HEK293 (cell line): ENCODE data around the gene NRIP2.

Source experiments
- CTCF ChIA-PET: fragments of 350-600 bp; formaldehyde crosslinking; extraction: SDS; loops from one replicate; lab custom pipeline; 2021; ENCODE audit warnings: antibody characterized with exemption; lab: Yijun Ruan, JAX
- POLR2A ChIA-PET: fragments of 300-600 bp; formaldehyde crosslinking; extraction: SDS; loops from one replicate; lab custom pipeline; 2020; ENCODE audit warnings: antibody characterized with exemption, inconsistent platforms; lab: Yijun Ruan, JAX
- H3K27ac ChIP-seq: fragments of 200-500 bp; sonication (Bioruptor generic); 2 replicates; pipeline ENCODE4 v1.5.1; 2014; ENCODE audit warnings: low read depth, low read length, control low read depth, inconsistent platforms; ENCODE audit errors: extremely low read depth
- H3K36me3 ChIP-seq, 2 experiments: fragments of 200-500 bp in 1 of 2; sonication (Bioruptor generic) in 1 of 2; 1 replicate in 1 of 2; 2 replicates in 1 of 2; pipeline ENCODE4 v1.5.1; 2014 to 2017; ENCODE audit warnings: inconsistent platforms in 2 of 2, low read length in 2 of 2; ENCODE audit not compliant: control insufficient read depth in 2 of 2, insufficient read depth in 1 of 2
- H3K4me1 ChIP-seq: fragments of 200-500 bp; sonication (Bioruptor generic); 2 replicates; pipeline ENCODE4 v1.5.1; 2014; ENCODE audit warnings: mild to moderate bottlenecking, low read length, inconsistent platforms; ENCODE audit not compliant: control insufficient read depth, insufficient read depth
- H3K4me3 ChIP-seq: 2 replicates; pipeline ENCODE4 v1.5.1; 2011; ENCODE audit warnings: low read depth, mild to moderate bottlenecking, control low read depth, low read length, moderate library complexity
- H3K9me3 ChIP-seq: fragments of 200-500 bp; sonication (Bioruptor generic); 2 replicates; pipeline ENCODE4 v1.5.1; 2014; ENCODE audit warnings: low read depth, low read length, inconsistent platforms; ENCODE audit not compliant: control insufficient read depth, insufficient read depth
- HOXA7 ChIP-seq: sonication (generic); formaldehyde crosslinking; IDR thresholded peaks from 2 replicates; pipeline ENCODE4 v1.8.1; 2022; ENCODE audit warnings: missing genetic modification reagents, borderline replicate concordance
- KLF8 ChIP-seq: fragments of 450-650 bp; formaldehyde crosslinking; IDR thresholded peaks from 2 replicates; pipeline ENCODE4 v1.5.1; 2016; ENCODE audit warnings: missing biosample characterization, missing genetic modification characterization
- RBAK ChIP-seq: fragments of 450-650 bp; formaldehyde crosslinking; IDR thresholded peaks from 2 replicates; pipeline ENCODE4 v1.5.1; 2016; ENCODE audit warnings: missing biosample characterization, missing genetic modification characterization
- YY1 ChIP-seq: fragments of 450-650 bp; formaldehyde crosslinking; IDR thresholded peaks from 2 replicates; pipeline ENCODE4 v1.5.1; 2018; ENCODE audit warnings: missing biosample characterization, missing genetic modification characterization
- ZEB2 ChIP-seq: fragments of 450-650 bp; formaldehyde crosslinking; IDR thresholded peaks from 2 replicates; pipeline ENCODE4 v1.5.1; 2016; ENCODE audit warnings: missing biosample characterization, missing genetic modification characterization
- ZNF121 ChIP-seq: fragments of 450-650 bp; formaldehyde crosslinking; IDR thresholded peaks from 2 replicates; pipeline ENCODE4 v1.5.1; 2016; ENCODE audit warnings: missing biosample characterization, missing genetic modification characterization
- ZNF214 ChIP-seq: fragments of 450-650 bp; formaldehyde crosslinking; IDR thresholded peaks from 2 replicates; pipeline ENCODE4 v1.5.1; 2017; ENCODE audit warnings: missing biosample characterization, mild to moderate bottlenecking, missing genetic modification characterization, borderline replicate concordance
- ZNF292 ChIP-seq: fragments of 450-650 bp; formaldehyde crosslinking; IDR thresholded peaks from 2 replicates; pipeline ENCODE4 v1.5.1; 2016; ENCODE audit warnings: low read depth, missing biosample characterization, missing genetic modification characterization, borderline replicate concordance
- ZNF596 ChIP-seq: fragments of 450-650 bp; IDR thresholded peaks from 2 replicates; pipeline ENCODE4 v1.5.0; 2018; ENCODE audit warnings: missing biosample characterization, mild to moderate bottlenecking, missing genetic modification characterization, moderate library complexity
- ZNF624 ChIP-seq: fragments of 450-650 bp; formaldehyde crosslinking; IDR thresholded peaks from 2 replicates; pipeline ENCODE4 v1.5.1; 2017; ENCODE audit warnings: missing biosample characterization, missing genetic modification characterization
- ZSCAN23 ChIP-seq: fragments of 450-650 bp; formaldehyde crosslinking; IDR thresholded peaks from 2 replicates; pipeline ENCODE4 v1.5.1; 2016; ENCODE audit warnings: missing biosample characterization, missing genetic modification characterization
- TF ChIP-seq, protein P1 (sequence below): fragments of 450-650 bp; formaldehyde crosslinking; IDR thresholded peaks from 2 replicates; pipeline ENCODE4 v1.5.1; 2017; ENCODE audit warnings: missing biosample characterization, mild to moderate bottlenecking, missing genetic modification characterization, moderate library complexity
- TF ChIP-seq, protein P2 (sequence below): fragments of 450-650 bp; formaldehyde crosslinking; IDR thresholded peaks from 2 replicates; pipeline ENCODE4 v1.5.1; 2016; ENCODE audit warnings: missing biosample characterization, missing genetic modification characterization
- TF ChIP-seq, protein P3 (sequence below): fragments of 450-650 bp; formaldehyde crosslinking; IDR thresholded peaks from 2 replicates; pipeline ENCODE4; 2016; ENCODE audit warnings: missing biosample characterization, missing genetic modification characterization
- TF ChIP-seq, protein P4 (sequence below): fragments of 450-650 bp; formaldehyde crosslinking; IDR thresholded peaks from 2 replicates; pipeline ENCODE4 v1.5.1; 2016; ENCODE audit warnings: missing biosample characterization, missing genetic modification characterization, borderline replicate concordance
- TF ChIP-seq, protein P5 (sequence below): fragments of 450-650 bp; formaldehyde crosslinking; IDR thresholded peaks from 2 replicates; pipeline ENCODE4 v1.5.1; 2016; ENCODE audit warnings: missing biosample characterization, missing genetic modification characterization

Gene NRIP2

DNA sequence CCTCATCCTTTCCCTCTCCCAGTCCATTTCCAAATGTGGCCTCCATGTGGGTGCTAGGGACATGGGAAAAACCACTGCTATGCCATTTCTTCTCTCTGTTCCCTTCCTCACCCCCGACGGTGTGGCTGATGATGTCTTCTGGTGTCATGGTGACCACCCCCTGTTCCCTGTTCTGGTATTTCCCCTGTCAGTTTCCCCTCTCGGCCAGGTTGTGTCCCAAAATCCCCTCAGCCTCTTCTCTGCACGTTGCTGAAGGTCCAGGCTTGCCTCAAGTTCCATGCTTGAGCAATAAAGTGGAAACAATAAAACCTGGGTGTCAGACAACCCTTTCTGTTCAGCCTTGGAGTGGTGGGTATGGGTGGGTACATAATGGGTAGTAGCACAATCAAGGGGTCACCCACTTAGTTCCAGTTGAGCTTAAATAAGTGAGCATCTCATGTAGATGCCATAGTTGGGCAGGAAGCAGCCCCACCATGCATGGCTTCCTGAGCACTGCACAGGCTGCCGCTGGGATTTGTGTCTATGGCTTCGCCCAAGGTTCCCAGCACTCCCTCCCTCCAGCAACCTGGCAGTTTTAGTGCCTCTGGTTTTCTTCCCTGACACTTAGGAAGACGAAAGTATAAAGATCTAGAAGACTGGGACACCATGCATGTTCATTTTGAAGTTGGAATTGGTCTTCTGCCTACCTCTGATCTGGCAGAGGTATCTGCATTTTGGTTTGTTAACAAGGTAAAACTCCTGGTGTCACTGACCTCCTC lies 31.0 kb downstream of the NRIP2 start (continued):
- TF ChIP-seq ZSCAN23 (tag by site-specific recombination) (no peak), ZNF624 (tag by site-specific recombination) (no peak), ZEB2 (tag by site-specific recombination) (no peak)

DNA sequence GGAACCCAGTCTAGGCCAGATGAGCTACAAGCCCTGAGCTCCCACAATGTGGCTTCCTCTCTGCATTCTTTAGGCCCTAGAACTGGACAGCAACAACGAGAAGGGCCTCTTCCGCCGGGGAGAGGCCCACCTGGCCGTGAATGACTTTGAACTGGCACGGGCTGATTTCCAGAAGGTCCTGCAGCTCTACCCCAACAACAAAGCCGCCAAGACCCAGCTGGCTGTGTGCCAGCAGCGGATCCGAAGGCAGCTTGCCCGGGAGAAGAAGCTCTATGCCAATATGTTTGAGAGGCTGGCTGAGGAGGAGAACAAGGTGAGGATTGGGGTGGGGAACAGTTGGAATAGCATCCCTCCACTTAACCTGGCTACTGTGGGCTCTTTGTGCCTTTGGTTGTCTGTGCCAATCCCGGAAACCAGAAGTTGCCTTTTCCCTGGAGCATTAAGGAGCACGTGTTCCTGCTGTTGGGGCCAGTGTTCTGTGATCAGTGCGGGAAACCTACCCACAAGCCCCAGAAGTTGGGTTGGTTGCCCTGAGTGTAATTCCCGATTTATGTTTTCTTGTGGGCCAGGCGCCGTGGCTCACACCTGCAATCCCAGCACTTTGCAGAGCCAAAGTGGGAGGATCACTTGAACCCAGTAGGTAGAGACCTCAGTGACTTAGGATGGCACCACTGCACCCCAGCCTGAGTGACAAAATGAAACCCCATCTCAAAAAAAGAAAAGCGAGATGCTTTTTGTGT lies 33.6 kb downstream of the NRIP2 start:
- POLR2A ChIA-PET, result no interaction called here
- TF ChIP-seq, protein P1, sequence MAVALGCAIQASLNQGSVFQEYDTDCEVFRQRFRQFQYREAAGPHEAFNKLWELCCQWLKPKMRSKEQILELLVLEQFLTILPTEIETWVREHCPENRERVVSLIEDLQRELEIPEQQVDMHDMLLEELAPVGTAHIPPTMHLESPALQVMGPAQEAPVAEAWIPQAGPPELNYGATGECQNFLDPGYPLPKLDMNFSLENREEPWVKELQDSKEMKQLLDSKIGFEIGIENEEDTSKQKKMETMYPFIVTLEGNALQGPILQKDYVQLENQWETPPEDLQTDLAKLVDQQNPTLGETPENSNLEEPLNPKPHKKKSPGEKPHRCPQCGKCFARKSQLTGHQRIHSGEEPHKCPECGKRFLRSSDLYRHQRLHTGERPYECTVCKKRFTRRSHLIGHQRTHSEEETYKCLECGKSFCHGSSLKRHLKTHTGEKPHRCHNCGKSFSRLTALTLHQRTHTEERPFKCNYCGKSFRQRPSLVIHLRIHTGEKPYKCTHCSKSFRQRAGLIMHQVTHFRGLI (tag by site-specific recombination), result no peak
- TF ChIP-seq, protein P2, sequence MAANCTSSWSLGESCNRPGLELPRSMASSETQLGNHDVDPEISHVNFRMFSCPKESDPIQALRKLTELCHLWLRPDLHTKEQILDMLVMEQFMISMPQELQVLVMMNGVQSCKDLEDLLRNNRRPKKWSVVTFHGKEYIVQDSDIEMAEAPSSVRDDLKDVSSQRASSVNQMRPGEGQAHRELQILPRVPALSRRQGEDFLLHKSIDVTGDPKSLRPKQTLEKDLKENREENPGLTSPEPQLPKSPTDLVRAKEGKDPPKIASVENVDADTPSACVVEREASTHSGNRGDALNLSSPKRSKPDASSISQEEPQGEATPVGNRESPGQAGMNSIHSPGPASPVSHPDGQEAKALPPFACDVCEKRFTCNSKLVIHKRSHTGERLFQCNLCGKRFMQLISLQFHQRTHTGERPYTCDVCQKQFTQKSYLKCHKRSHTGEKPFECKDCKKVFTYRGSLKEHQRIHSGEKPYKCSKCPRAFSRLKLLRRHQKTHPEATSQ, result no peak
- TF ChIP-seq YY1 (tag by site-specific recombination) (no peak), KLF8 (tag by site-specific recombination) (no peak), ZNF596 (tag by site-specific recombination) (no peak), ZNF121 (tag by site-specific recombination) (no peak), ZNF214 (no peak), ZNF292 (no peak), HOXA7 (no peak), RBAK (tag by site-specific recombination) (no peak)
- TF ChIP-seq, protein P3, sequence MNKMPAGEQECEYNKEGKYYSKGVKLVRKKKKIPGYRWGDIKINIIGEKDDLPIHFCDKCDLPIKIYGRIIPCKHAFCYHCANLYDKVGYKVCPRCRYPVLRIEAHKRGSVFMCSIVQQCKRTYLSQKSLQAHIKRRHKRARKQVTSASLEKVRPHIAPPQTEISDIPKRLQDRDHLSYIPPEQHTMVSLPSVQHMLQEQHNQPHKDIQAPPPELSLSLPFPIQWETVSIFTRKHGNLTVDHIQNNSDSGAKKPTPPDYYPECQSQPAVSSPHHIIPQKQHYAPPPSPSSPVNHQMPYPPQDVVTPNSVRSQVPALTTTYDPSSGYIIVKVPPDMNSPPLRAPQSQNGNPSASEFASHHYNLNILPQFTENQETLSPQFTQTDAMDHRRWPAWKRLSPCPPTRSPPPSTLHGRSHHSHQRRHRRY (tag by site-specific recombination), result no peak
- TF ChIP-seq, protein P4, sequence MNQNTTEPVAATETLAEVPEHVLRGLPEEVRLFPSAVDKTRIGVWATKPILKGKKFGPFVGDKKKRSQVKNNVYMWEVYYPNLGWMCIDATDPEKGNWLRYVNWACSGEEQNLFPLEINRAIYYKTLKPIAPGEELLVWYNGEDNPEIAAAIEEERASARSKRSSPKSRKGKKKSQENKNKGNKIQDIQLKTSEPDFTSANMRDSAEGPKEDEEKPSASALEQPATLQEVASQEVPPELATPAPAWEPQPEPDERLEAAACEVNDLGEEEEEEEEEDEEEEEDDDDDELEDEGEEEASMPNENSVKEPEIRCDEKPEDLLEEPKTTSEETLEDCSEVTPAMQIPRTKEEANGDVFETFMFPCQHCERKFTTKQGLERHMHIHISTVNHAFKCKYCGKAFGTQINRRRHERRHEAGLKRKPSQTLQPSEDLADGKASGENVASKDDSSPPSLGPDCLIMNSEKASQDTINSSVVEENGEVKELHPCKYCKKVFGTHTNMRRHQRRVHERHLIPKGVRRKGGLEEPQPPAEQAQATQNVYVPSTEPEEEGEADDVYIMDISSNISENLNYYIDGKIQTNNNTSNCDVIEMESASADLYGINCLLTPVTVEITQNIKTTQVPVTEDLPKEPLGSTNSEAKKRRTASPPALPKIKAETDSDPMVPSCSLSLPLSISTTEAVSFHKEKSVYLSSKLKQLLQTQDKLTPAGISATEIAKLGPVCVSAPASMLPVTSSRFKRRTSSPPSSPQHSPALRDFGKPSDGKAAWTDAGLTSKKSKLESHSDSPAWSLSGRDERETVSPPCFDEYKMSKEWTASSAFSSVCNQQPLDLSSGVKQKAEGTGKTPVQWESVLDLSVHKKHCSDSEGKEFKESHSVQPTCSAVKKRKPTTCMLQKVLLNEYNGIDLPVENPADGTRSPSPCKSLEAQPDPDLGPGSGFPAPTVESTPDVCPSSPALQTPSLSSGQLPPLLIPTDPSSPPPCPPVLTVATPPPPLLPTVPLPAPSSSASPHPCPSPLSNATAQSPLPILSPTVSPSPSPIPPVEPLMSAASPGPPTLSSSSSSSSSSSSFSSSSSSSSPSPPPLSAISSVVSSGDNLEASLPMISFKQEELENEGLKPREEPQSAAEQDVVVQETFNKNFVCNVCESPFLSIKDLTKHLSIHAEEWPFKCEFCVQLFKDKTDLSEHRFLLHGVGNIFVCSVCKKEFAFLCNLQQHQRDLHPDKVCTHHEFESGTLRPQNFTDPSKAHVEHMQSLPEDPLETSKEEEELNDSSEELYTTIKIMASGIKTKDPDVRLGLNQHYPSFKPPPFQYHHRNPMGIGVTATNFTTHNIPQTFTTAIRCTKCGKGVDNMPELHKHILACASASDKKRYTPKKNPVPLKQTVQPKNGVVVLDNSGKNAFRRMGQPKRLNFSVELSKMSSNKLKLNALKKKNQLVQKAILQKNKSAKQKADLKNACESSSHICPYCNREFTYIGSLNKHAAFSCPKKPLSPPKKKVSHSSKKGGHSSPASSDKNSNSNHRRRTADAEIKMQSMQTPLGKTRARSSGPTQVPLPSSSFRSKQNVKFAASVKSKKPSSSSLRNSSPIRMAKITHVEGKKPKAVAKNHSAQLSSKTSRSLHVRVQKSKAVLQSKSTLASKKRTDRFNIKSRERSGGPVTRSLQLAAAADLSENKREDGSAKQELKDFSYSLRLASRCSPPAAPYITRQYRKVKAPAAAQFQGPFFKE (tag by site-specific recombination), result no peak
- TF ChIP-seq, protein P5, sequence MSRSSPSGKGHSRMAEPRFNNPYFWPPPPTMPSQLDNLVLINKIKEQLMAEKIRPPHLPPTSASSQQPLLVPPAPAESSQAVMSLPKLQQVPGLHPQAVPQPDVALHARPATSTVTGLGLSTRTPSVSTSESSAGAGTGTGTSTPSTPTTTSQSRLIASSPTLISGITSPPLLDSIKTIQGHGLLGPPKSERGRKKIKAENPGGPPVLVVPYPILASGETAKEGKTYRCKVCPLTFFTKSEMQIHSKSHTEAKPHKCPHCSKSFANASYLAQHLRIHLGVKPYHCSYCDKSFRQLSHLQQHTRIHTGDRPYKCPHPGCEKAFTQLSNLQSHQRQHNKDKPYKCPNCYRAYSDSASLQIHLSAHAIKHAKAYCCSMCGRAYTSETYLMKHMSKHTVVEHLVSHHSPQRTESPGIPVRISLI (tag by site-specific recombination), result no peak
- H3K9me3 ChIP-seq, result no peaks in the 10 kb centered on the region
- H3K4me1 ChIP-seq, result peaks cover 3% of the 10 kb centered on the region; the same call in 1 of the 2 replicates
- CTCF ChIA-PET, result interaction anchor here (0.8 to 1.8 kb wide), 2 partner anchors 12 to 13 kb away, joined by 3 to 6 read pairs; no protein-coding TSS in a partner anchor
- no peak overlapping the region for H3K4me3 ChIP-seq
- peaks cover 65 to 99% of the 10 kb centered on the region in 2 experiments for H3K36me3 ChIP-seq
- H3K27ac ChIP-seq, result no peak overlapping the region
